ENCODE results near the gene CTSA.
"Not testable (repeated sequence)": the region's sequence is repeated elsewhere in the genome, so short reads cannot be mapped to it uniquely, and the experiment has no call there.

CTSA gene

DNA sequence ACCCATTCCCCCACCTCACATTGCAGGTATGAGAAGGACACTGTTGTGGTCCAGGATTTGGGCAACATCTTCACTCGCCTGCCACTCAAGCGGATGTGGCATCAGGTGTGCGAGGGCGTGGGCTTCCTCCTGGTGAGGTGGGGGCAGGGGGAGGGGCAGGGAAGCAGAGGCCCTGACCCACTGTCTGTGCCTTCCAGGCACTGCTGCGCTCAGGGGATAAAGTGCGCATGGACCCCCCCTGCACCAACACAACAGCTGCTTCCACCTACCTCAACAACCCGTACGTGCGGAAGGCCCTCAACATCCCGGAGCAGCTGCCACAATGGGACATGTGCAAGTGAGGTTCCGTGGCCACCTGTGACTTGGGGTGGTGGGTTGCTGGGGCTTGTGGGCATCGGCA lies 3.7 kb downstream of the CTSA start:
- no peak overlapping the region for H3K4me3 ChIP-seq (ENCODE audit: control insufficient read depth, low read depth, low read length)
- TF ChIP-seq CTCF (IDR thresholded peaks at IDR 0.05; ENCODE audit: control insufficient read depth, insufficient read depth, low read depth, low read length, missing control alignments) = no peak

GRCh38 chr20:45896641-45897161 lies 5.6 kb downstream of the CTSA start:
- no peak for TF ChIP-seq CTCF (IDR thresholded peaks at IDR 0.05; ENCODE audit: control insufficient read depth, insufficient read depth, low read depth, low read length, missing control alignments)
- H3K4me3 ChIP-seq (ENCODE audit: control insufficient read depth, low read depth, low read length) = no peak overlapping the region

More for the DNA sequence above, 3.7 kb downstream of the CTSA start:
- DNase-seq (ENCODE audit: low read depth) = no peak

GRCh38 chr20:45897289-45897688 lies 6.2 kb downstream of the CTSA start:
- TF ChIP-seq CTCF (IDR thresholded peaks at IDR 0.05; ENCODE audit: control insufficient read depth, insufficient read depth, low read depth, low read length, missing control alignments) = no peak
- no peak for DNase-seq (ENCODE audit: low read depth)

More at GRCh38 chr20:45896641-45897161, 5.6 kb downstream of the CTSA start:
- no peak for DNase-seq (ENCODE audit: low read depth)

DNA sequence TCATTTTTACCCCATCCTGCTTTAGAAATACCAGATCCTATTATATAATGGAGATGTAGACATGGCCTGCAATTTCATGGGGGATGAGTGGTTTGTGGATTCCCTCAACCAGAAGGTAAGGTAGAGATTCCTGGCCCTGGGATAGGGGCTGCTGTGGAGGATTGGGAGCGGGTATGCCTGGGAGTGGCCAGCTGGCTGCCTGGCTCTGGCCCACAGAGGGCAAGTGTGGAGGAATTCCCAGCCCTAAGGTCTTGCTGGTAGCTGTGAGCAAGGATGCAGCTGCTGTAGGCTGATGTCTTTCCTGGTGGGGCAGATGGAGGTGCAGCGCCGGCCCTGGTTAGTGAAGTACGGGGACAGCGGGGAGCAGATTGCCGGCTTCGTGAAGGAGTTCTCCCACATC lies 6.6 kb downstream of the CTSA start:
- DNase-seq (ENCODE audit: low read depth) = no peak
- H3K4me3 ChIP-seq (ENCODE audit: control insufficient read depth, low read depth, low read length) = no peak overlapping the region
- no peak for TF ChIP-seq CTCF (IDR thresholded peaks at IDR 0.05; ENCODE audit: control insufficient read depth, insufficient read depth, low read depth, low read length, missing control alignments)

More at GRCh38 chr20:45897289-45897688, 6.2 kb downstream of the CTSA start:
- no peak overlapping the region for H3K4me3 ChIP-seq (ENCODE audit: control insufficient read depth, low read depth, low read length)

- TF ChIP-seq CTCF (IDR thresholded peaks at IDR 0.05; ENCODE audit: control insufficient read depth, insufficient read depth, low read depth, low read length, missing control alignments) = no peak
- no peak overlapping the region for H3K4me3 ChIP-seq (ENCODE audit: control insufficient read depth, low read depth, low read length)
- DNase-seq (ENCODE audit: low read depth) = no peak
These were observed 7.2 kb downstream of the CTSA start for GRCh38 chr20:45898285-45898684.

- H3K4me3 ChIP-seq (ENCODE audit: control insufficient read depth, low read depth, low read length) = no peak overlapping the region
- DNase-seq (ENCODE audit: low read depth) = no peak
- TF ChIP-seq CTCF (IDR thresholded peaks at IDR 0.05; ENCODE audit: control insufficient read depth, insufficient read depth, low read depth, low read length, missing control alignments) = no peak
These were observed 8.1 kb downstream of the CTSA start for GRCh38 chr20:45899046-45899835.

GRCh38 chr20:45901332-45901731 lies 10.2 kb downstream of the CTSA start:
- not testable (repeated sequence) for DNase-seq (ENCODE audit: low read depth); H3K4me3 ChIP-seq (ENCODE audit: control insufficient read depth, low read depth, low read length)
